Trophoblast cell (in vitro differentiated cells and primary cell): ENCODE measurements around the gene CSGALNACT2.

Experiments
- DNase-seq, 2 donors: peaks; one replicate each; pipeline ENCODE4 v3.0.0-alpha.2; 2016
- H2AFZ ChIP-seq: 2 replicates; pipeline ENCODE4 v1.6.1; 2013; ENCODE audit warnings: low read length, moderate library complexity, mild to moderate bottlenecking; ENCODE audit not compliant: insufficient read depth, poor library complexity
- H2AK5ac ChIP-seq: 2 replicates; pipeline ENCODE4 v1.6.1; 2013; ENCODE audit warnings: mild to moderate bottlenecking, low read length
- H2BK120ac ChIP-seq: 2 replicates; pipeline ENCODE4 v1.6.1; 2013; ENCODE audit warnings: low read length, mild to moderate bottlenecking, moderate library complexity; ENCODE audit not compliant: insufficient read depth, poor library complexity
- H2BK12ac ChIP-seq: 2 replicates; pipeline ENCODE4 v1.6.1; 2013; ENCODE audit warnings: mild to moderate bottlenecking, low read length, moderate library complexity
- H2BK5ac ChIP-seq: 2 replicates; pipeline ENCODE4 v1.6.1; 2013; ENCODE audit warnings: low read length, low read depth, moderate library complexity, mild to moderate bottlenecking; ENCODE audit not compliant: poor library complexity
- H3K14ac ChIP-seq: 2 replicates; pipeline ENCODE4 v1.6.1; 2013; ENCODE audit warnings: mild to moderate bottlenecking, low read length
- H3K18ac ChIP-seq: 2 replicates; pipeline ENCODE4 v1.6.1; 2013; ENCODE audit warnings: mild to moderate bottlenecking, low read length
- H3K23ac ChIP-seq: 2 replicates; pipeline ENCODE4 v1.6.1; 2013; ENCODE audit warnings: low read length
- H3K27ac ChIP-seq: 2 replicates; pipeline ENCODE4 v1.5.1; 2013; ENCODE audit warnings: low read depth, mild to moderate bottlenecking, inconsistent platforms, low read length, moderate library complexity
- H3K27me3 ChIP-seq: 2 replicates; pipeline ENCODE4 v1.6.1; 2013; ENCODE audit warnings: inconsistent platforms, mild to moderate bottlenecking, low read length, moderate library complexity; ENCODE audit not compliant: insufficient read depth
- H3K36me3 ChIP-seq, 2 experiments: 1 replicate in 1 of 2; 2 replicates in 1 of 2; pipeline ENCODE4 v1.6.1; 2013; ENCODE audit warnings: low read length in 2 of 2, mild to moderate bottlenecking in 2 of 2, moderate library complexity in 1 of 2; ENCODE audit not compliant: insufficient read depth in 2 of 2, control insufficient read depth in 1 of 2
- H3K4ac ChIP-seq: 2 replicates; pipeline ENCODE4 v1.6.1; 2013; ENCODE audit warnings: low read depth, mild to moderate bottlenecking, low read length, moderate library complexity
- H3K4me1 ChIP-seq, 2 experiments: 1 replicate in 1 of 2; 2 replicates in 1 of 2; pipeline ENCODE4 v1.6.1; 2013; ENCODE audit warnings: low read length in 2 of 2, mild to moderate bottlenecking in 2 of 2, moderate library complexity in 1 of 2; ENCODE audit not compliant: insufficient read depth in 2 of 2, control insufficient read depth in 1 of 2
- H3K4me2 ChIP-seq: 2 replicates; pipeline ENCODE4 v1.6.1; 2013; ENCODE audit warnings: inconsistent platforms, mild to moderate bottlenecking, low read length, moderate library complexity
- H3K4me3 ChIP-seq: 2 replicates; pipeline ENCODE4 v1.5.1; 2013; ENCODE audit warnings: mild to moderate bottlenecking, low read depth, low read length, inconsistent platforms
- H3K79me1 ChIP-seq: one replicate; pipeline ENCODE4 v1.6.1; 2013; ENCODE audit warnings: low read length
- H3K79me2 ChIP-seq: 2 replicates; pipeline ENCODE4 v1.6.1; 2013; ENCODE audit warnings: low read length, mild to moderate bottlenecking; ENCODE audit not compliant: control insufficient read depth, insufficient read depth, poor library complexity
- H3K9ac ChIP-seq: 2 replicates; pipeline ENCODE4 v1.6.1; 2013; ENCODE audit warnings: mild to moderate bottlenecking, low read length
- H3K9me3 ChIP-seq: 2 replicates; pipeline ENCODE4 v1.6.1; 2013; ENCODE audit warnings: low read depth, mild to moderate bottlenecking, control low read depth, inconsistent platforms, low read length; ENCODE audit not compliant: insufficient read depth
- H4K12ac ChIP-seq: 2 replicates; pipeline ENCODE4 v1.6.1; 2013; ENCODE audit warnings: low read depth, mild to moderate bottlenecking, low read length, moderate library complexity
- H4K8ac ChIP-seq: 2 replicates; pipeline ENCODE4 v1.6.1; 2013; ENCODE audit warnings: low read depth, mild to moderate bottlenecking, low read length, moderate library complexity
- H4K91ac ChIP-seq: one replicate; pipeline ENCODE4 v1.6.1; 2013; ENCODE audit warnings: low read depth, mild to moderate bottlenecking, low read length, moderate library complexity
- WGBS: extraction: QIAGEN DNeasy Blood & Tissue Kit; methylation state at CpG from one replicate; pipeline ENCODE4 v1.1.7; 2013; ENCODE audit warnings: missing lambda C conversion rate; ENCODE audit not compliant: insufficient read length, insufficient coverage; ENCODE audit errors: extremely low coverage; 5-methylcytosine and 5-hydroxymethylcytosine counted together

Gene CSGALNACT2

DNA sequence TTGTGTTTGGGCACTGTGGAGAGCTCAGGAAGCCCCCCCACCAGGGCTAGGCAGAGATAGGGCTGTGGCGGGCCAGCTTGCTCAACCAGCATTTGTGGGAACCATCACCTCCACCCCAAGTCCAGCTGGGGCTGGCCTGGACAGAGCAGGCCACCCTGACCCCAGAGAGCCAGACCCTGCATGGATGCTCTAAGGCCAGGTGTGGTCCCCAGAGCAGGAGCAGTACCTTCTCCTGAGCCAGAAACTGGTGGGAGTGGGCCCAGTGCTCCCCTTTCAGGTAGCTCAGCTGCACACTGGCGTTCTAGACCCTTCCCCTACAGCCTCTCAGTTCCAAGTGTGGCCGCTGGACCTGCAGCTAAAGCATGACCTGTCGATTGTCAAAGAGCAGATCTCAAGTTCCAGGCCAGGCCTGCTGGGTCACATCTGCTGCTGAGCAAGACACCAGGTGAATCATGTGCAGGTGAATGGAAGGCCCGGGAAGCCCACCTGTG, 71.5 kb downstream of the CSGALNACT2 start:
- no peak overlapping the region for H3K4me2 ChIP-seq
- H3K14ac ChIP-seq: no peak overlapping the region
- H3K4ac ChIP-seq: no peak overlapping the region
- H3K36me3 ChIP-seq: no peaks in the 10 kb centered on the region
- H4K91ac ChIP-seq: no peak overlapping the region
- H4K12ac ChIP-seq: no peak overlapping the region
- H2AFZ ChIP-seq: no peak overlapping the region
- no peak for DNase-seq
- H3K9me3 ChIP-seq: no peaks in the 10 kb centered on the region
- H3K79me2 ChIP-seq: no peaks in the 10 kb centered on the region
- H2AK5ac ChIP-seq: no peak overlapping the region
- H2BK12ac ChIP-seq: no peak overlapping the region
- no peak overlapping the region for H3K23ac ChIP-seq
- H3K27ac ChIP-seq: no peak overlapping the region
- H3K4me1 ChIP-seq: no peaks in the 10 kb centered on the region
- no peak overlapping the region for H2BK5ac ChIP-seq
- no peak overlapping the region for H3K18ac ChIP-seq
- H3K79me1 ChIP-seq: no peaks in the 10 kb centered on the region
- no CpG with 5 or more reads among the region's 5 CpGs for WGBS
- no peak overlapping the region for H3K9ac ChIP-seq
- H2BK120ac ChIP-seq: no peak overlapping the region
- H3K27me3 ChIP-seq: no peaks in the 10 kb centered on the region
- H4K8ac ChIP-seq: no peak overlapping the region
- no peak overlapping the region for H3K4me3 ChIP-seq

DNA sequence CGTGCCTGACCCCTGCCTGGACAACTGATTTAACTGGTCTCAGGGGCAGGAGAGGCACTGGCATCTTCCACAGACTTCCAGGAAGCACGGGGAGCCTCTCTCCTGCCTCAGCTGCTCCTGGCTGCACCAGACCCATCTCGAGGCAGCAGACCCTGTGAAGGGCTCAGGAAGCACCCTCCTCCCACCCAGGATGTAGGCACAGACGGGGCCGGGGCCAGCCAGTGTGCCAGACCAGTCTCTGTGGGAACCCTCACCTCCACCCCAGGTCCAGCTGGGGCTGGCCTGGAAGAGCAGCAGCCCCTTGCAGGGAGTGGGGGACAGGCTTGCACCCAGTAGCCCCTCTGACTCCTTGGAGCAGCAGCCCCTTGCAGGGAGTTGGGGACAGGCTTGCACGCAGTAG, 72.3 kb downstream of the CSGALNACT2 start:
- no peak overlapping the region for H3K14ac ChIP-seq
- no peaks in the 10 kb centered on the region for H3K36me3 ChIP-seq
- H3K4me2 ChIP-seq: no peak overlapping the region
- H2BK12ac ChIP-seq: no peak overlapping the region
- H3K27ac ChIP-seq: no peak overlapping the region
- H3K79me1 ChIP-seq: no peaks in the 10 kb centered on the region
- H3K4me3 ChIP-seq: no peak overlapping the region
- no peaks in the 10 kb centered on the region for H3K9me3 ChIP-seq
- no peak overlapping the region for H4K91ac ChIP-seq
- H2AFZ ChIP-seq: no peak overlapping the region
- no peak for DNase-seq
- H2BK120ac ChIP-seq: no peak overlapping the region
- no CpG with 5 or more reads among the region's 6 CpGs for WGBS
- no peaks in the 10 kb centered on the region for H3K79me2 ChIP-seq
- no peaks in the 10 kb centered on the region for H3K27me3 ChIP-seq
- H2AK5ac ChIP-seq: no peak overlapping the region
- no peak overlapping the region for H4K12ac ChIP-seq
- no peak overlapping the region for H3K4ac ChIP-seq
- H3K23ac ChIP-seq: no peak overlapping the region
- H3K4me1 ChIP-seq: no peaks in the 10 kb centered on the region
- H3K9ac ChIP-seq: no peak overlapping the region
- no peak overlapping the region for H2BK5ac ChIP-seq
- H4K8ac ChIP-seq: no peak overlapping the region
- no peak overlapping the region for H3K18ac ChIP-seq

DNA sequence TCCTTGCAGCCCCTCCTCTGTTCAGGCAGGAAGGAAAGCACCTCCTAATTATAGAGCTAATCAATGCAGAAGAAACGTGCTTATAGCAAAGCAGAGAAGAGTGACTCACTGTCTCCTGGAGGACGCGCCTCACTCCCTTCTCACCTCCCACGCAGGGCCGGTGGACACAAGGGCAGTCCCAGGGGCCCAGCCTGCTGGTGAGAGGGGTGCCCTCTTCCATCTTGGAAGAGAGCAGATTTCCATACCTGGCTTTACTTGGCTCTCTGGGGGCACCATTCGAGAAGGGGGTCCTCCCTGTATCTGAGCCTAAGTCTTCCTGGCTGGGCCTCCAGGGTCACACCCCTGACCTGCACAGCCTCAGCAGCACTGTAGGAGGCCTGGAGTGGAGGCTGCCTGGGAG, 72.8 kb downstream of the CSGALNACT2 start:
- Histone ChIP-seq H2AFZ (no peak overlapping the region), H3K9me3 (no peaks in the 10 kb centered on the region), H3K9ac (no peak overlapping the region), H4K12ac (no peak overlapping the region), H3K4ac (no peak overlapping the region), H3K79me1 (no peaks in the 10 kb centered on the region), H2AK5ac (no peak overlapping the region), H3K18ac (no peak overlapping the region), H3K14ac (no peak overlapping the region), H3K23ac (no peak overlapping the region), H3K27me3 (no peaks in the 10 kb centered on the region), H3K4me1 (no peaks in the 10 kb centered on the region), H3K36me3 (no peaks in the 10 kb centered on the region), H4K91ac (no peak overlapping the region), H2BK12ac (no peak overlapping the region), H2BK120ac (no peak overlapping the region), H3K4me2 (no peak overlapping the region), H3K79me2 (no peaks in the 10 kb centered on the region), H3K4me3 (no peak overlapping the region), H3K27ac (no peak overlapping the region), H4K8ac (no peak overlapping the region), H2BK5ac (no peak overlapping the region)
- no CpG with 5 or more reads among the region's 6 CpGs for WGBS
- DNase-seq: no peak

DNA sequence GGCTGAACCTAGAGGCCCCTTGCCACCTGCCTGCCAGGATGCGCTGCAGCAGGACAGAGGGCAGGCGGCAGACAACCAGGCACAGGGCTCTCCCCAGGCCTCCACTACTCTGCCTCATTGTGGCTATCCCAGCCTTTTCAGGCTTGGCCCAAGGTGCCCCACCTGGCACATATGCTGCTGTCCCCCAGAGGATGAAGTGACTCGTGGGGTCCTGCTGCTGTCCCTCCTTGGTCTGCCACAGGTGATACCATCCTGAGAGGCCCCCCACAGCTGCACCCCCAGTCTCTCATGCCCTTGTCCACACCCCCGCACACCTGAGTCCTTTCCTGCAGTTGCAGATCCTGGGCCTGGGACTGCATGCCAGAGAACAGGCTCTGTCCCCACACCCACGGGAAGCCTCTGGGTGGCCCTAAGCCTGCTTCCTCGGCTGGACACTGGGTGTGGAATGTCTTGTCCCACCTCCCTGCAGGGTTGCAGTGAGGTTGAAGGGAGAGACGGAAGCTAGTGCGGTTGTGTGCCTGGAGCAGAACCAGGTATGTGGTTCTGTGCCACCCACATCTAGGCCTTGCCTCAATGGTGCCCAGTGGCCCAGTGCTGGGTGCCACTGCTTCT, 73.3 kb downstream of the CSGALNACT2 start:
- Histone ChIP-seq H3K27me3 (no peaks in the 10 kb centered on the region), H3K4me3 (no peak overlapping the region), H2BK120ac (no peak overlapping the region), H3K18ac (no peak overlapping the region), H4K91ac (no peak overlapping the region), H4K8ac (no peak overlapping the region), H2AK5ac (no peak overlapping the region), H3K79me1 (no peaks in the 10 kb centered on the region), H2BK5ac (no peak overlapping the region), H3K27ac (no peak overlapping the region), H3K4me1 (no peaks in the 10 kb centered on the region), H2BK12ac (no peak overlapping the region), H3K14ac (no peak overlapping the region), H3K23ac (no peak overlapping the region), H3K9me3 (no peaks in the 10 kb centered on the region), H3K9ac (no peak overlapping the region), H3K79me2 (no peaks in the 10 kb centered on the region), H2AFZ (no peak overlapping the region), H3K36me3 (no peaks in the 10 kb centered on the region), H3K4ac (no peak overlapping the region), H4K12ac (no peak overlapping the region), H3K4me2 (no peak overlapping the region)
- no peak for DNase-seq
- WGBS: no CpG with 5 or more reads among the region's 8 CpGs
